GM19240 (cell line): Measurements from ENCODE around the gene KRT37.
"Not testable (repeated sequence)": the region's sequence is repeated elsewhere in the genome, so short reads cannot be mapped to it uniquely, and the experiment has no call there.

Experiments used
- DNase-seq: peaks from one replicate; pipeline ENCODE4 v3.0.0; 2011; ENCODE audit warnings: low spot score; ENCODE audit not compliant: insufficient read length

KRT37 gene

DNA sequence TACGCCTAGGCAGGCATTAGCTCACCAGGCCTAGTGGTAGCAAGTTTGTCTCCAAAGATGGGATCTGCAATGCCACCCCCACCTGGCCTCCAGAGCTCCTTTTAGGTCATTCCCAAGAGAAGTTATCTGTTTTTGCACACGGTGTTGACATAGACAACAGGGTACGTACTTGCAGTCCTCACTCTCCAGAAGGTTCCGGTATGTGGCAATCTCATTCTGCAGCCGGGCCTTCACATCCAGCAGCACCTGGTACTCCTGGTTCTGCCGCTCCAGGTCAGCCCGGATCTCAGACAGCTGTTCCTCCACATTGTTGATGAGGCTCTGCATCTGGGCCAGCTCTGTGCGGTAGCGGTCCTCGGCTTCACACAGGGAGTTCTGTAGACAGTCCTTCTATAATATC is 17.2 kb downstream of the KRT37 start:
- no peak for DNase-seq

DNA sequence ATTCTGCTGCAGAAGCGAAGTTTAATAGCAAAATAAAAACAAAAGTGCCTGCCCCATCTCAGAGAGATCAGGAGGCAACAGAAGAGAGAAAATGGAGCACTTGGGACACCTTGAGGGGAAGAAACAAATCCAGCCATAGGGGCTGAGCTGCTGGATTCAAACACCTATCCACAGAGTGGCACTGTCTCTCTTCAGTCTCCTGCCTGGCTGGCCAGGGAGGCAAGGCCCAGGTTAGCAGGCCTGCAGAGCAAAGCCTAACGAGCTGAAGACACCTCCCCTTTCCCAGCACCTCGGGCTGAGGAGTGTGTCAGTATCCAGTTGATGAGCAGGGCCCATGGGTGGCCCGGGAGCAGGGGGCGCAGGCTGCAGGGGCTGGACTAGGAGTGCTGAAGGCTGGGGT is 18.2 kb downstream of the KRT37 start:
- no peak for DNase-seq

DNA sequence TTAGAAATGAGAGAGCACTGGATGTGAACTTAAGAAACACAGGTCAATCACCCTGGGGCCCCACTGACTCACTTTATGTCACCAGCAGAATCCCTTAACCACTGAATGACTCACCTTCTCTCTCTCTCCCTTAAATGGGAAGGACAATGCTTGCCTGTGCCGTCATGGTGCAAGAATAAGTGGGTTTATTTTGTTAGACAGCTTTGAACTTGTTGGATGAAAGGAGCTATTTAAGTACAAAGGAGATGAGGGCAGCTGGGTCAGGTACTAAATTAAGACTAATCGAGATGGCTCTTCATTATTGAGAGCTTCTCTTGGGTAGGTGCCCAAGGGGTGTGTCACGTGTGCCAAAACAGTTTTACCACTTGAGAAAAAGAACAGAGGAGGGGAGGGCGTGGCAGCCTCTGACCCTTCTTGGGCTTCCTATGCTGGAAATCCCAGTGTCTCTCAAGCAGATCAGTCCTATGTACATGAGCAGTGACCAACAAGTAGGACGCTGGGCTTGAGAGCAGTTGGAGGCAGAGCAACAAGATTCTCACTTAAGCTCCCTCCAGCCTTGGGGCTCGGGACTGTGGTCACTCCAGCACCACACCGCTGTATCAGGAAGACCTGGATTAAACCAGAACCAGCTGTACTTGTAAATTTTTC is 20.2 kb downstream of the KRT37 start:
- DNase-seq: no peak

DNA sequence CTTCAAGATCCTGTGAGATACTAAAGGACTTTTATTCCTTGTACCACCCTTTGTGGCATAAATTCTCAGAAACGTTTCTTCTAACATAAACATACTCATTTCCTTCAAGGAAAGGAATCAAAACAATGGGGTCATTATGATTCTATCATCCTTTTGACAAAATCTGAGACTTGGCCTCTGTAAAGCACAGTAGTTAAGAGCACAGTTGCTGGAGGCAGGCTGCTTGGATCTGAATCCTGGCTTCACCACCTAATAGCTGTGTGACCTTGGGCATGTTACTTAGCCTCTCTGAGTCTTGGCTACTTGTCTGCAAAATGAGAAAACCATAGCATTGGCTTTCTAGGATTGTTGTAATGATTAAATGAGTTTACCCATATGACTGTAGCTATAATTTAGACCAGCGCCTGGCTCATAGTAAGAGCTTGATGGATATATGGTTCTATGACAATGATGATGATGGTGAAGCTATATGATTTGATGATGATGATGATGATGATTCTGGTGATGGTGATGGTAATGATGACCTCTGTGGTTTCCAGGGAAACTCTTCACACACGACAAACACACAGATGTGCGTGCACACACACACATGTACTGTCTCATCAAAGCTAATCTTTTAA is 20.9 kb downstream of the KRT37 start:
- no peak for DNase-seq

DNA sequence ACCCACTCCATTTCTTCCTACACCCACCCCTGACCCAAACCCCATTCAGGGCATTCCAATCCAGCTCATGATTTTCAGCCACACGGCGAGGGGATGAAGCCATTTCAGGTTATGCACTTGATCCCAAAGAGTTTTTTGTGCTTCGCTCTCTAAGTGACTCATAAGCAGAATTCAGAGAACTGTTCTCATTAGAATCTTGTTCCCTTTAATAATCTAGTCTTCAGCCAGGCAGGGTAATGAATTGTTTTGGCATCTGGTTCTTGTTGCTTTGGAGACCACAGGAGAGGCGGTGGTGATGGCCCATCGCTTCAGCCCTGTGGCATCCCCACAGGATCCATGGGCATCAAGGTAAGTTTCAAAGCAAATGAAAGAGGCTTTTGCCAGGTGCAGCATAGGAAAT is 22.2 kb downstream of the KRT37 start:
- no peak for DNase-seq

DNA sequence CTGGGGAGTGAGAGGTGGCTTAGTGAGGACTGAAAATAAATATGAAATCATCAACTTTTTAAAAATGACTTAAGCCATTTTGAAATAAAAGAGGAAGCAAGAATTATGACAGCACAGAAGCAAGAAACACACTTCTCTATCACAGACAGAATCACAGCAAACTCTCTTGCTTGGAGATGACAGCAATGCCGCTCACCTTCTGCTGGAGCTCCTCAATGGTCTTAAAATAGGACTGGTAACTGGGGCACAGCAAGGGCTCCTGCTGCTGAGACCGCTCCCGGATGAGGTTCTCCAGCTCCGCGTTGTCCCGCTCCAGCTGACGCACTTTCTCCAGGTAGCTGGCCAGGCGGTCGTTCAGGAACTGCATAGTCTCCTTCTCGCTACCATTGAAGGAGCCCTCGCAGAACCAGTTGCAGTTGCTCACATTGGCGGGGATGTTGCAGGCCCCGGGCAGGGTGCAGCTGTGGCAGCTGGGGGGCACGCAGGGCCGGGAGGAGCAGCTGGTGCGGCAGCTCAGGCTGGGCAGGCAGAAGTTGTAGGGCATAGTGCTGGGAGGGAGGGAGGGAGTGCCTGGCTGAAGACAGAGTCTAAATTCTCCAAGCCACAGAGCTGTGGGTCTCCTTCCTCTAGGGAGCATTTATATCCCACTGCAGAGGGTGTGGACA is 27.3 kb downstream of the KRT37 start, which contains the start of gene KRT31:
TSS of gene KRT31 (minus strand) at position 613 of the 665 bp plus-strand sequence. CDS start at position 544, 69 bp downstream.
- DNase-seq: no peak

DNA sequence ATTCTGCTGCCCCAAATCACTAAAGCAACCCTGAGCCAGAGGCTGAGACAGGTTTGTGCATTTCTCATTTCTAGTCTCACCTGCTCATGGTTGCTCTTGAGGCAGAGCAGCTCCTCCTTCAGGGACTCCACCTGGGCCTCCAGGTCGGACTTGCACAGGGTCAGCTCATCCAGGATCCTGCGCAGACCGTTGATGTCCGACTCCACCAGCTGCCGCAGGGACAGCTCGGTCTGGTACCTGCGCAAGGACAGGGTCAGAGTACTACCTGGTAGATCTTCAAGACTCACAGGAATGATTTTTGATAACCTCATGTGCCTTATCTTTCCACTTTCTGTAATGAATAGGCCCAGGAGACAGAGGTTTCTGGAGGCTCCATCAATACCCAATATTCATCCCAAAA is 28.0 kb downstream of the KRT37 start:
- DNase-seq: no peak

DNA sequence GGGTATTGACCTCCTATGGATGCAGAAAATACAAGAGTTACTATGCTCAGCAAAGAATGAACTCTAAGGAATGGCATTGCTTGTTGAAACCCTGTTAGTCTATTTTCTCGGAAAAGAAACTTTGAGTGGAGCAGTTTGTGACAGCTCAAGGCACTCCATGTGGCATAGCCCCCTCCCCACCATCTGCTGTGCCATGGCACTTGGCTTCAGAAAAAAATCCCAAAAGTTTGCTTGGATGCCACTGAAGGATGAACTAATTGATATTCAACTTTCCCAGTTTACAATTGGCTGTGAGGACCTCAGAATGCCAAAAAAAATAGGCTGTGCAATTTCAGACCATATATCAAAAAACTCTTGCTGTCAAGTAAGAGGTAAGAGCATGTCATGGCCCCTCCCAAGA is 28.8 kb downstream of the KRT37 start:
- DNase-seq: no peak

DNA sequence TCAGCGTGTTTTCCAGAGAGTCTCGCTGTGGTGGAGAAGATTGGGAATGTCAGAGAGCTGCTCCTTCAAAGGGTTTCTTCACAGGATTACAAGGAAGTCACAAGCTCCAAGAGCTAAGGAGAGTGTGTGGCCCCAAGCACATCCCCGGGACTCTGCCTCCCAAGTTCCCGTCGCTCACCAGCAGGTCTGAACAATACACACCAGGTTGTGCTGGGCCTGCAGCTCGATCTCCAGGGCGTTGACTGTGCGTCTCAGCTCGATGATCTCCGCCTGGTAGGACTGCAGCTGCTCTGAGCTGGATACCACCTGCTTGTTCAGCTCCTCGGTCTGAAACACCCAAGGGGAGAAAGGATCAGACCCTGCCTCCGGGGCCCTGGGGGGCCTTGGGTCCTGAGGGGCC is 29.3 kb downstream of the KRT37 start:
- not testable (repeated sequence) for DNase-seq

DNA sequence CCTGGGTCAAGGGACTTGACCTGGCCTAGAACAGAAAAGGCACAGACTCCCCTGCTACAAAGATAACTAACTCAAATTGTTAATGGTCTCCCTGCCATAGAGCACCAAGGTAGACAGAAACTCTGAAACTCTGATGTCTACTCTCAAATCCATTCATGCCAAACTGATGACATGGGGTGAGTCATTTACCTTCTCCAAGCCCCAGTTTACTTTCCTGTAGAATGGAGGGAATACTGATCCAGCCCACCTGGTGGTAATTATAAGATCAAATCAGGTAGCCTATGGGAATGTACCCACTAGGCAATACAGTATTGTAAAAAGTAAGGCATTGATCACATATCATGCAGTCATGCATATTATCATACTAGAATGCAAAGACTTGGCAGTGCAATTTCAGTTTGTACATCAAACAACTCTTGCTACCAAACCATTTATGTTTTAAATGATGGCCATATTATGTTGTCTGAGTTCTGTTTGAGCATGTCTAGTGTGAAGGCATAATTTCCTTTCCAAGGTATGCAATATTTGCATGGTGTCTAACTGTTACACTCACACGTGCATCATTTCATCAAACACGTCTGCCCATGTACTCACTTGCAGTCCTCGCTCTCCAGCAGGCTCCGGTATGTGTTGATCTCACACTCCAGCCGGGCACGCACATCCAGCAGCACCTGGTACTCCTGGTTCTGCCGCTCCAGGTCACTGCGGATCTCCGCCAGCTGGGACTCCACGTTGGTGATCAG is 30.0 kb downstream of the KRT37 start:
- DNase-seq: no peak

DNA sequence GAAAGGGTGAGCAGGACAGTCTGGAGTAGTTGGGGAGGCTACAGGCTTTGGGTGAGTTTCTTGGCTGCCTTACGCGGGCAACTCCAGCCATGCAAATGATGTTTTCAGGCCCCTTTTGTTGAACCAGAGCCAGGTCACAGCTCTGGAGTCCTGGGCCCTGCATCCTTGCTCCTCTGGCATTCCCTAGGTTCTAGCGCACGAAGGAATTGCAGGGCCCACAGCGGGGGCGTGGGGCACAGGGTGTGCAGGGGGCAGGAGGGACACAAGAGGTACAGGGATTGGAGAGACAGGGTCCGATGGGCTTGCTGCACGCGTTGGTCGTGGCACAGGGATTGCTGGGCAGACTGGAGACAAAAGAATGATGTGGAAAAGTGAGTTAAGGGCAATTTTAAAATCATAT is 30.6 kb downstream of the KRT37 start:
- no peak for DNase-seq

DNA sequence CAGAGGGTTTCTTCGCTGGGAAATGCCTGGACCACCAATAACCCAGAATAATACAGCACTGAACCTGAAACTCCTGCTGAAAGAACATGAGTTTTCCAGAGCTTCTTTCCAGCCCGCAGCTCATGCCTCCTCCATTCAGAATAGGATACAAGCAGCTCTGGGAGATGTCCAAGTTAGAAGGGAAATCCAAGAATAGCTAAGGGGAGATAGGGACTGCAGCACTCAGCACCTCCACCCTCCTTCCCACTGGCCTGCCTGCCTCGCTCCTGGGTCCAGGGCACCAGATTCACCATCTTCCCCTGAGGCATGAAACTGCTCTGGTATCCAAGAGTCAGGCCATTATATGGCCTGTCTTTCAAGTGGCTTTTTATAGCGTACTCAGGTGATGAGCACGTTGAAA is 31.1 kb downstream of the KRT37 start:
- DNase-seq: no peak

DNA sequence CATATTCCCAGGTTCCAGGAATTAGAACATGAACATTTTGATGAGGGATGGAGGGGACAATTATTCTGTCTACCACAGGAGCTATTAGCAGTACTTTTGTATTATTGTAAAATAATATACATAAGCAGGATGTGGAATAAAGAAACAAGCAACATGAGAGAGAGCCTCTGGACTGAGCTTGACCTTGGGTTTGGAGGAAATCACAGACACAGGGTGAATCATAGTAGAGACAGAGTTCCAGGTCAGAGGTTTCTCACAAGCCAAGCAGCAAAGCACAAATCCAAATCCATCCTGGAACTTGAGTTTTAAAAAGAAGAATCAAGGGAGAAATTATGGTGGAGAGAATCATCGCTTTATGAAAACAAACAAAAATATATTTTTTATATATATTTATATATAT is 32.1 kb downstream of the KRT37 start:
- DNase-seq: no peak

DNA sequence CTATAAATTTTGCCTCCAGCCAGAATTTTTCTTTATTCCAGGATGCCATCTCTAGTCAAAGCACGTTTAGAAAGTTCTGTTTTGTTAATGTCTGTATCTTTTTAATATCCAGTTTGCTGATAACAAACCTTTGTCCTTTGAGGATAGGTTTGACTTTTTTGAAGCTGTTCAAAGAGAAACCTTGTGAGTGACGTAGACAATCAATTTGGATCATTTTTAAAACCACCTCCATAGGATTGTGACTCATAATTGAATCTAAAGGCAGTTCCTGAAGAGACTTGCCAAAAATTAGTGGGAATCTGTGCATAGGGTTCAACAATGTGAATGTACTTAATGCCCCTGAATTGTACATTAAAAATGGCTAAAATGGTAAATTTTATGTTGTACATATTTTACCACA is 32.9 kb downstream of the KRT37 start:
- no peak for DNase-seq

DNA sequence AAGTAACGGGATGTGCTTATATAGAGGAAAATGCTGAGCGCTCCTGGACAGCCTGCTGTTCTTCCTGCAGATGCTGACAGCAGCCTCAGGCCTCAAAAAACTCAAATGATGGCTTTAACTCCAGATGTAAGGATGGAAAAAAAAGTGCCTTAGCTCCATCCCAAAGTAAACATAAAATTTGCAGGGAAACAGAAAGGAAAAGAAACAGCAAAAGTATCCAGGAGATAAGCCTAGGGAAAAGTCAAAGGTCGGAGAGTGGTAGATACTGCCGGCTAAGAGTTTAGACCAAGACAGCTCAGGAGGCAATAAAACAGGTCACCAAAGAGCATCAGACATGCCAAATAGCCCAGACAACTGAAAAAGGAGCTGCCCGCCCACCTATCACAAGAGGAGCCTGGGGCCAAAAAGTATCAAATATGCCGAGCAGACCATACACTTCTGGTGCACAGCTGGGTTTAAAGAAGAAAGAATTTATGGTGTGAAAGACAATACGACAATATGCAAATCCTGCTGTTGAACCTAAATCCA is 33.9 kb downstream of the KRT37 start:
- no peak for DNase-seq

DNA sequence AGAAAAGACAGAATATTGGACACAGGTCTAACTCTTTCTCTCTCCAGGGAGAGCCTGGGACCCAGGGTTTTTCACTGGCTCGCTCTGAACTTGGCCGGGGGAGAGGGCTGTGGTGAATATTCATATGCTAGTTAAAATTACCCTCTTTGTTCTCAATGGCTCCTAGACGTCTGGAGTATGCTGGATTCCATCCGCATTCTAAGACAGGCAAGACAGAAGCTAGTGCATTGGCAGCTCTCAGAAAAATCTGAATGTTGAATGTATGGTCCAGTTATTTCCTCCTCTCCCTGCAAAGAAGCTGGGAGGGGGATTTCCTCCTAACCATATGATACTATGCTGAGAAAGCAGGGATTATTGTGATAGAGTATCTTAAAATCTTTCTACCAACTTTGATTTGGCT is 36.7 kb downstream of the KRT37 start:
- DNase-seq: no peak

DNA sequence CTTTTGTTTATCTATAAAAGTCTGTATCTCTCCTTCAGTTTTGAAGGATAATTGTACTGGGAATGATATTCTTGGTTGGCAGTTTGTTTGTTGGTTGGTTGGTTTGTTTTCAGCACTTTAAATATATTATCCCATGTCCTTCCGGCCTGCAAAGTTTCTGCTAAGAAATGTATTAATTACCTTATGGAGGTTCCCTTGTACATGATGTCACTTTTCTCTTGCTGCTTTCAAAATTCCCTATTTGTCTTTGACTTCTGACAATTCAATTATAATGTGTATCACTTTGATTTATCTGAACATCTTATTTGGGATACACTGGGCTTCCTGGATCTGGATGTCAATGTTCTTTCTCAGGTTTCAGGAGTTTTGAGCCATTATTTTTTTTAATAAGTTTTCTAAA is 38.2 kb downstream of the KRT37 start:
- no peak for DNase-seq

DNA sequence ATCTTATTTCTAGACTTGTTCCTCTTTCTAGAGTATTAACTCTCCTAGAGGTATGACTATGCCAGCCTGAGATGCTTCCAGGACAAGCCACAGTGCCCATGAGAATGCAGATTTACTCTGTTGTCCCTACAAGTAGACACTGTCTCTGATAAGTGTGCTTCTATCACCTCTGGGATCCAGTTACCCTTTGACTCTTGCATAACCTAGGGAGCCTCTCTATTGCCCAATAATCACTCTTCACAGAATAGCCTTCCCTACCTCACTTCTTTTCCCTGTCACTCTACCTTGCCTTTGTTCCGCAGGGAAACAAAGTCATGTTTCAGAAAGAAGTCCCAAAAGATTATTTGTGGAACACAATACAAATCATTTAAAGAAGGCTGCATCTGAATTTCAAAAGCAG is 40.7 kb downstream of the KRT37 start:
- DNase-seq: no peak

DNA sequence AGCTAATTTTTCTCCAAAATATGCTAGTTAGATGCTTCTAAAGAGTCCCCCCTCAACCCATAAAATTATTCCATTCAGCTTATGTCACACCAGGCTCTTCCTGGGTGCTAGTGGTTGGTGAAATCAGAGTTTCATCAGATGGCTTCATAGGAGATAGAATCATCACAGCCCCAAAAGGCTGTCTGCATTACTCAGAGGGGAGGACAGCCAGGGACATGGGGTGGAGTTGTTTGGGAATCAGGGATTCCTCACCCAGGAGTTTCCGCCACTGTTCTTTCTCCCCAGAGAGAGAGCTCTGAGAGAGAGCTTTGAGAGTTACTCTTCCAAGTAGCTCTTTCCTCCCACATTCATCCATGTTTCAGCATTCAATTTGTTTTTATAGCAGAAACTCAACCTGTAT is 42.0 kb downstream of the KRT37 start:
- DNase-seq: no peak

DNA sequence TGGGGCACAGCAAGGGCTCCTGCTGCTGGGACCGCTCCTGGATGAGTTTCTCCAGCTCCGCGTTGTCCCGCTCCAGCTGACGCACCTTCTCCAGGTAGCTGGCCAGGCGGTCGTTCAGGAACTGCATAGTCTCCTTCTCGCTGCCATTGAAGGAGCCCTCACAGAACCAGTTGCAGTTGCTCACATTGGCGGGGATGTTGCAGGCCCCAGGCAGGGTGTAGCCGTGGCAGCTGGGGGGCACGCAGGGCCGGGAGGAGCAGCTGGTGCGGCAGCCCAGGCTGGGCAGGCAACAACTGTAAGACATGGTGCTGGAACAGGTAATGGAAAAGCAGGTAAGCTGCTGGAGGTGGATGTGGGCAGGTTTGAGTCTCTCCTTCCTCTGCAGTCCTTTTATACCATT is 42.4 kb downstream of the KRT37 start, which contains the start of gene KRT34:
TSS of gene KRT34 (minus strand) at position 364 of the 400 bp plus-strand sequence. CDS start at position 304, 60 bp downstream.
- not testable (repeated sequence) for DNase-seq

DNA sequence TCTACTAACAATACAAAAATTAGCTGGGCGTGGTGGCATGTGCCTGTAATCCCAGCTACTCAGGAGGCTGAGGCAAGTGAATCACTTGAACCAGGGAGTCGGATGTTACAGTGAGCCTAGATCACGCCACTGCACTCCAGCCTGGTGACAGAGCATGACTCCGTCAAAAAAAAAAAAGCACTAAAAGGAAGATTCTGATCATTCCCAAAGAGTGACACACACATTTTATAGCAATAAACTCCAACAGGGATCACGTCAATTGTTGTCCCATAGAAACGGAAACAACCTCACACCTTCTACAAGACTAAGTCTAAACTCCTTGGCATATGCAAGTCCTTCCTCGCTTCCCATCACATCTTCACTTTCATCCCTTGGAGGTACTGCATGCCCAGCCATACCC is 44.3 kb downstream of the KRT37 start:
- not testable (repeated sequence) for DNase-seq

DNA sequence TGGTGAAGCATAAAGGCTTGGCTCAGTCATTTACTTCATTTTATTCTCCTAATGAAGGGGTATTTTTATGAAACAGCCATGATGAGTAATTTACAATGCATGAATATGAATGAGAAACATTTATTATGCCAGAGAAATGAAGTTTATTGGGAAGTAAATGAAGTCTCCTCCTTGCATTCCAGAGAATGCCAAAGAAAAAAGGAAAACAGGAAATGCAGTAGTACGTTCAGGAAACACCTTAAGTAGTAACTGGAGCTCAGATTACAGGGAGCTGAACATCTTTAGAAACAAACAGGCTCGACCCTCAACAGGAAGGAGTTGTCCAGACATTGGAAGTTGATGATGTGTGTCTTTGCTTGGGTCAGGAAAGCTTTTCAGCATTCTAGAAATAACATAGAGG is 46.8 kb downstream of the KRT37 start:
- no peak for DNase-seq
